ENCODE data around the gene SUSD2. TPM values are rescaled to one million over a fixed set of nuclear protein-coding genes. Genes with fewer than 3 reads are reported as not detected.
A peak's percentile ranks its signal among the peaks of the same experiment; 100 is the strongest.

Gene SUSD2
- total and polyA plus RNA-seq, 2 of the 4 experiments (the other 2 are of a cell fraction) = 0.18 to 1.6 TPM

DNA sequence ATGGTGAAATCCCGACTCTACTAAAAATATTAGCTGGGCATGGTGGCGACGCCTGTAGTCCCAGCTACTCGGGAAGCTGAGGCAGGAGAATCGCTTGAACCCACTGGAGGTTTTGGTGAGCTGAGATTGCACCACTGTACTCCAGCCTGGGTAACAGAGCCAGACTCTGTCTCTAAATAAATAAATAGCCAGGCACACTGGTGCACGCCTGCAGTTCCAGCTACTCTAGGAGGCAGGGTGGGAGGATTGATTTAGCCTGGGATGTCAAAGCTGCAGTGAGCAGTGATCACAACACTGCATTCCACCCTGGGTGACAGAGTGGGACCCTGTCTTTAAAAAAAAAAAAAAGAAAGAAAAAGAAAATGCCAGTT lies 17.4 kb downstream of the SUSD2 start:
- H3K4me2 ChIP-seq (ENCODE audit: low read depth, low read length) = no peak overlapping the region
- DNase-seq (no peak), ATAC-seq (ENCODE audit: low read depth) (peak; percentile 64)
- no peak overlapping the region for H3K4ac ChIP-seq (ENCODE audit: low read depth, low read length)
- H3K56ac ChIP-seq (ENCODE audit: extremely low read depth, insufficient read depth, low read length) = no peak overlapping the region
- H2AK9ac ChIP-seq (replicated peaks; ENCODE audit: low read depth, low read length, poor library complexity) = no peak overlapping the region
- no peak overlapping the region for H3K4me3 ChIP-seq (ENCODE audit: insufficient read depth, low read depth, low read length)
- H3K9me3 ChIP-seq (ENCODE audit: control insufficient read depth, insufficient read depth, low read length) = no peaks in the 10 kb centered on the region
- peak overlapping the region; percentile 27; the same call in 1 of the 2 replicates for H2AK5ac ChIP-seq (ENCODE audit: low read depth, low read length)
- H3K18ac ChIP-seq (ENCODE audit: low read depth, low read length) = no peak overlapping the region
- H2BK5ac ChIP-seq (ENCODE audit: low read depth, low read length, poor library complexity, severe bottlenecking) = no peak overlapping the region
- H3K14ac ChIP-seq (replicated peaks; ENCODE audit: low read depth, low read length) = 0 out of 2 replicates have a peak overlapping the region, but pooled peaks have one; percentile 2
- intact Hi-C loops (cut with micrococcal nuclease) (no loop called here), dilution Hi-C loops (cut with HindIII; ENCODE audit: low sequenced_read_pairs, unreplicated experiment) (no loop called here), in situ Hi-C loops (cut with MboI; ENCODE audit: low sequenced_read_pairs) (loop anchor here (5.0 kb wide), 1 partner anchor 44 kb away; no protein-coding TSS in a partner anchor)
- BruUV-seq (replicated peaks) = no TSS peak
- H3K27ac ChIP-seq (ENCODE audit: insufficient read depth, low read length) = no peak overlapping the region
- H3K36me3 ChIP-seq (ENCODE audit: control insufficient read depth, insufficient read depth, low read length) = no peaks in the 10 kb centered on the region
- H3K9ac ChIP-seq (ENCODE audit: low read depth, low read length) = no peak overlapping the region
- CTCF ChIA-PET = interaction anchor here (1.2 kb wide), 2 partner anchors 9 to 49 kb away, joined by 3 read pairs; no protein-coding TSS in a partner anchor
- WGBS, 2 experiments (ENCODE audit: extremely low coverage in 2 of 2, insufficient read length in 1 of 2) = 92% methylated on average over 5 of the region's 6 CpGs; no CpG with 5 or more reads in 1 of the 2 experiments
- no peak overlapping the region for H3K23ac ChIP-seq (ENCODE audit: low read depth, low read length)
- no peaks in the 10 kb centered on the region for H4K20me1 ChIP-seq (ENCODE audit: insufficient read depth, low read length)
- H2BK15ac ChIP-seq (ENCODE audit: low read depth, low read length) = peak overlapping the region; percentile 35; the same call in 1 of the 3 replicates
- H3K9me1 ChIP-seq (ENCODE audit: insufficient read depth, low read length) = peaks cover 5% of the 10 kb centered on the region
- no peaks in the 10 kb centered on the region for H3K27me3 ChIP-seq (ENCODE audit: control insufficient read depth, insufficient read depth, low read length)
- no peaks in the 10 kb centered on the region for H3K79me1 ChIP-seq (ENCODE audit: low read depth in 1 of 2, low read length in 2 of 2)
- POLR2A ChIA-PET (ENCODE audit: unreplicated experiment) = no interaction called here
- no peak overlapping the region for H2AFZ ChIP-seq (replicated peaks; ENCODE audit: low read length, poor library complexity)
- peaks cover 4% of the 10 kb centered on the region for H3K4me1 ChIP-seq (ENCODE audit: control insufficient read depth, insufficient read depth, low read length)
- H4K8ac ChIP-seq (ENCODE audit: low read depth in 2 of 2, low read length in 2 of 2) = peak overlapping the region in 1 of 2 experiments; percentile 56; a peak in 2 of 4 replicates
- peak overlapping the region; percentile 1; the same call in 1 of the 2 replicates for H2BK120ac ChIP-seq (ENCODE audit: low read depth, low read length)
- no peak for TF ChIP-seq FOS (IDR thresholded peaks at IDR 0.05; ENCODE audit: low read depth, low read length)
- no peak for TF ChIP-seq MAZ (IDR thresholded peaks at IDR 0.05; ENCODE audit: borderline replicate concordance, low read depth, low read length)
- no peak for TF ChIP-seq RFX5 (IDR thresholded peaks at IDR 0.05; ENCODE audit: low read depth, low read length)
- TF ChIP-seq, protein P1, sequence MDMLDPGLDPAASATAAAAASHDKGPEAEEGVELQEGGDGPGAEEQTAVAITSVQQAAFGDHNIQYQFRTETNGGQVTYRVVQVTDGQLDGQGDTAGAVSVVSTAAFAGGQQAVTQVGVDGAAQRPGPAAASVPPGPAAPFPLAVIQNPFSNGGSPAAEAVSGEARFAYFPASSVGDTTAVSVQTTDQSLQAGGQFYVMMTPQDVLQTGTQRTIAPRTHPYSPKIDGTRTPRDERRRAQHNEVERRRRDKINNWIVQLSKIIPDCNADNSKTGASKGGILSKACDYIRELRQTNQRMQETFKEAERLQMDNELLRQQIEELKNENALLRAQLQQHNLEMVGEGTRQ (IDR thresholded peaks at IDR 0.05; ENCODE audit: low read depth, low read length) = no peak
- no peak for TF ChIP-seq RCOR1 (IDR thresholded peaks at IDR 0.05; ENCODE audit: insufficient replicate concordance, low read length)
- TF ChIP-seq MXI1 (IDR thresholded peaks at IDR 0.05; ENCODE audit: borderline replicate concordance, low read depth, low read length) = no peak
- no peak for TF ChIP-seq SMC3 (IDR thresholded peaks at IDR 0.05; ENCODE audit: low read depth, low read length)
- TF ChIP-seq POLR2A (IDR thresholded peaks at IDR 0.05; ENCODE audit: low read depth, low read length) = no peak
- TF ChIP-seq ELK1 (IDR thresholded peaks at IDR 0.05; ENCODE audit: borderline replicate concordance, low read depth, low read length) = no peak
- TF ChIP-seq CEBPB (IDR thresholded peaks at IDR 0.05; ENCODE audit: low read depth, low read length) = no peak
- no peak for TF ChIP-seq CHD1 (IDR thresholded peaks at IDR 0.05; ENCODE audit: low read depth, low read length)
- no peak for TF ChIP-seq RAD21 (IDR thresholded peaks at IDR 0.05; ENCODE audit: low read length)
- TF ChIP-seq MAFK (IDR thresholded peaks at IDR 0.05; ENCODE audit: low read depth, low read length) = no peak
- no peak overlapping the region for H4K91ac ChIP-seq (ENCODE audit: insufficient read depth, low read depth, low read length)
- no peak overlapping the region for H2BK20ac ChIP-seq (ENCODE audit: low read depth, low read length)
- no peak overlapping the region for H4K5ac ChIP-seq (ENCODE audit: low read depth, low read length)

Measured in IMR-90 (cell line).